Iris pigment epithelial cell (primary cell): ENCODE data around the gene TBC1D14.
A peak's percentile ranks its signal among the peaks of the same experiment; 100 is the strongest.

Experiments used
- DNase-seq: peaks from one replicate; pipeline ENCODE4 v3.0.0-alpha.2; 2011; ENCODE audit warnings: low read depth

TBC1D14 gene

GRCh38 chr4:6929812-6930464 is 20.3 kb downstream of the TBC1D14 start:
- DNase-seq, result no peak

GRCh38 chr4:6932475-6932874 is 22.8 kb downstream of the TBC1D14 start:
- DNase-seq, result no peak

DNA sequence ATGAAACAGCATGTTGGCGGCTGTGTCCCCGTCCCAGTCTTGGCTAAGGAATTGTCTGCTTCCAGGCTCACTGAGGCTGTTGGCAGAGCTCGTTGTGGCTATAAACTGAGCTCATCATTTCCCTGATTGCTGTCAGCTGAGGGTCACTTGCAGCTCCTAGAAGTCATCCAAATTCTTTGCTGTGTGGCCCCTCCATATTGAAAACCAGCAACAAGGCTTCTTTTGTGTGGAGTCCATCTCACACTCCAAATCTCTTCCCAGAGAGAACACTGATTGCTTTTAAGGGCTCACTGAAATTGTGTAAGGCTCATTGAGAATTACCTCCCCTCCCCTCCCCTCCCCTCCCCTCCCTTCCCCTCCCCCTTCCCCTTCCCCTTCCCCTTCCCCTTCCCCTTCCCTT is 23.3 kb downstream of the TBC1D14 start:
- DNase-seq, result no peak

DNA sequence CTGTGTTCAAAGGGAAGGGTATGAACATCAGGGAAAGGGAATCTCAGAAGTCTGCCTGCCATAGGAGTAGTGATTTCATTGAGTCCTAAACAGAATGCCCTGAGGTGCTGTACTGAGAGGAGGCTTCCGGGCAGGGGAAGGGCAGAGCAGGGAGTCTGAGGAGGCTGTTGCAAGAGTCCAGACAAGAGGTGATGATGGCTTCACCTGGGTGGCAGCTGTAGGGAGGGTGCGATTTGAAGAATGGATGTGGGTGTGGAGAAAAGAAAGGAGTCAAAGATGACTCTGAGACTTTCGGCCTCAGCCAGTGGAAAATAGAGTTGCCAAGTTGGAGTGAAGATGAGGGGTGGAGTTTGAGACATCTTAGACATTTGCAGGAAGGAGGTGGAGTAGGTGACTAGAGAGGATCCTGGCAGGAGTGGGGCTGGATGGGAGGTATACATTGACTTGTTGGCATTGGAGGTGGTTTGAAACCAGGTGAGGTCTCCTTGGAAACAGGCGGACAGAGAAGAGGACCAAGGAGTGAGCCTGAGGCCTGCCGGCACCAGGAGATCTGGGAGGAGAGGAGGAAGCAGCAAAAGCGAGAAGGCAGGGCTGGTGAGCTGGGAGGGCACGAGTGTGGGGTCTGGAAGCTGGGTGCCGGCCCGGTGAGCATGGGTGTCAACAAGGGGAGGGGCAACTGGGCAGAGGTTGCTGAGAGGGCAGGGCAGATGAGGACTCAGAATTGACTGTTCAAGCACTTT is 24.2 kb downstream of the TBC1D14 start:
- no peak for DNase-seq

DNA sequence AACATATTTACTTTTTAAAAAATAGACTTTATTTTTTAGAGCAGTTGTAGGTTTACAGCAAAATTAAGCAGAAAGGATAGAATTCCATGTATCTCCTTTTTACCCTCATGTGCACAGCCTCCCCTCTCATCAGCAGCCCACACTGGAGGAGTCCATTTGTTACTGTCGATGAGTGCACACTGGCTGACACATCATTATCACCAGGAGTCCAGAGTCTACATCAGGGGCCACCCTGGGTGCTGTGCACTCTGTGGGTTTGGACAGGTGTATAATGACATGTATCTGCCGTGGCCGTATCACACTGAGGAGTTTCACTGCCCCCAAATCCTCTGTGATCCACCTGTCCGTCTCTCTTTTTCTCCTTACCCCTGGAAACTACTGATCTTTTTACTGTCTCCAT is 26.3 kb downstream of the TBC1D14 start:
- DNase-seq, result no peak

DNA sequence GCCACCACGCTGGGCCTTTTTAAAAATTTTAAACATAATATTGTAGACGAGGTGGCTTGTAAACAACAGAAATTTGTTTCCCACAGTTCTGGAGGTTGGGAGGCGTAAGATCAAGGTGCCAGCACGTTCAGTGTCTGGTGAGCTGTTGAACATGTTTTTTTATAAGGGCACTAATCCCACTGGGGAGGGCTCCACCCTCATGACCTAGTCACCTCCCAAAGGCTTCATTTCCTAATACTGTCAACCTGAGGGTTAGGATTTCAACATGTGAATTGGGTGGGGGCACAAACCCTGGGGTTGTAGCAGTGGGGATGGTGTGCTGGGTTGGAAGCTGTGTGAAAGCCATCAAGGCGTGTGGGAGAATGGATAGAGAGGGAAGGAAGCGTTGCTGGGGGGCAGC is 27.6 kb downstream of the TBC1D14 start:
- no peak for DNase-seq

- DNase-seq, result no peak
These were observed 28.1 kb downstream of the TBC1D14 start for GRCh38 chr4:6937754-6938153.

- no peak for DNase-seq
These were observed 28.6 kb downstream of the TBC1D14 start for GRCh38 chr4:6938237-6938636.

DNA sequence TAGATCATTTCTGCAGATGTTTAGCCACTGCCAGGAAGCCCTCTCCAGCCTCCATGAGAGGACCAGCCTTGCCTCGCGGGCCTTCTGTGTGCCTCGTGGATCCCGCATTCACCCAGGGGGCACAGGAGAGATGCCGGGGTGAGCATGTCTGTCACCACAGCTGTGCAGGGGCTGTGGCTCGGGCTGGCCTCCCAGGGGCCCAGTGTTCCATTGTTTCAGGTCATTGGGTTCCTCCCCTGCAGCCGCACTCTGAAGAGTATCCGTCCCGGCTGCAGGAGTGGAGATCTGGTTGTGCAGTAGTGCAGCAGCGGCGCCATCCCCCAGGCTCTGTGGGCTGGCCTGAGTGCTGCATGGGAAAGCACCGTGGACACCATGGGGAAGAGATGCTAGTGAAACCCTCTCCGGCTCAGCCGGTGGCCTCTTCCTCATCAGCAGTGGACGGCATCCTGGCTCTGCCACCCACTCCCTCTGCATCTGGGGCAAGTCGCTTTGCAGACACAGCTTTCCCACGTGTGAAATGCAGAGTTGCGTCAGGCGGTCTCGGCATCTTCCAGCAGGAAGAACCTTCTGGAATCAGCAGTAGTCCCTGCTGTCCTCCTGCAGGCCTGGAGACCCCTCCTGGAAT is 29.1 kb downstream of the TBC1D14 start:
- DNase-seq, result no peak

GRCh38 chr4:6939761-6940743 is 30.4 kb downstream of the TBC1D14 start:
- DNase-seq, result no peak

GRCh38 chr4:6940744-6941137 is 31.1 kb downstream of the TBC1D14 start:
- no peak for DNase-seq

DNA sequence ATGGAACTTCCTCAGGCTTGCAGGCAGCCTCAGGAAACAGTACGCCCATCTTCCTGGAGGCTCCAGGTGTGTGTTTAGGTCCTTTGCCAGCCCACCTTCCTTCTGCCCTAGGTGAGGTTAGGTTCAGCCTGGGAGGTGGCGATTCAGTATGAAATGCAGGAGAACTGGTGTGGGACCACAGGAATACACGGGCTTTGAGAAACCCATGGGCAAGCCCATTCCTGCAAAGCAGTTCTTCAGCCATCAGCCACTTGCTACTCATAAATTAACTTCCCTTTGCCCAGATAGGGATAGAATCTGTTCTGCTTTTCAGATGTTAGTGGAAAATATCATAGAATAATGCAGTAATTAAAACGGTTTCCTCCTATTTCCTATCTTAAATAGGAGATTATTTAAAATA is 32.2 kb downstream of the TBC1D14 start:
- no peak for DNase-seq

DNA sequence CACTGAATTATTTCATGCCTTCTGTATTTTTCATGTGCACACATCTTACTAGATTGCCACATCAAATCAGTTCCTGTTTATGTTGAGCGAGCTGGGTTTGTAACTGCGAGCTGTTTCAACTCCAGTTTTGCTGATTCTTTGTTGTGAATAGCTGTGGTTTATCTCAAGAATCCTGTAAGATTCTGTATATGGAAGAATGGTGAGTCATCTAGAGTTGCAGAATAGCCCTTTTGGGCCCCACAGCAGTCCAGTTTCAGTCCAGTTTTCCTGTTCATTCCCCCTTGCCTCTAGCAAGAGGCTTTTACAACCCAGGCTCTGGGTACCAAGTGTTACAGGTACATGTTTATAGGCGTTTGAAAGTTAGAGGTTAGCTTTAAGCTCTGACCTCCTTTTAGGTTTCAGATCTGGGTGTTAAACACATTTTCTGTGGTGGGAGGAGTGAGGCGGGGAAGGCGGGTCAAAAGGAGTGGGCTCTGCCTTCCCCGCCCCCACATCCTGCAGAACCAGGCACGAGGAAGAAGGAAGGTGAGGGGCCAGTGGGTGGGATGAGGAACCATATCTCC is 32.7 kb downstream of the TBC1D14 start:
- peak; percentile 99 for DNase-seq

GRCh38 chr4:6943012-6943884 is 33.6 kb downstream of the TBC1D14 start:
- DNase-seq, result no peak

- DNase-seq, result no peak
These were observed 34.2 kb downstream of the TBC1D14 start for GRCh38 chr4:6943885-6944225.

- DNase-seq, result no peak
These were observed 34.9 kb downstream of the TBC1D14 start for GRCh38 chr4:6944301-6945051.

GRCh38 chr4:6945052-6945409 is 35.4 kb downstream of the TBC1D14 start:
- DNase-seq, result no peak

- no peak for DNase-seq
These were observed 36.9 kb downstream of the TBC1D14 start for GRCh38 chr4:6946497-6946896.

DNA sequence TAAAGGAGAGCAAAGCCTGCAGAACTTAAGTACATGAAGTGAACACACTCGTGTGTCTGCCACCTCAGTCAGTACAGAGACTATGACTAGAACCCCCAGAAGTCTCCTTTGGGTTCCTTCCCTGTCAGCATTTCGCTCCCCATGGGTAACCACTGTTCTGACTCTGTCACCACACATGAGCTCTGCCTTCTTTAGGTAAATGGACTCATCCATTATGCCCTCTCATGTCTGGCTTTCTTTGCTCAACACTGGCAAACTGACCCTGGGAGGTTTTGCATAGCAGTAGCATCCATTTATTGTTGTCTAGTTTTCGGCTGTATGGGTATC is 38.5 kb downstream of the TBC1D14 start:
- no peak for DNase-seq

GRCh38 chr4:6951880-6952381 is 42.3 kb downstream of the TBC1D14 start:
- DNase-seq, result no peak
